ENCODE results near the gene CCDC74A. TPM values are rescaled to one million over a fixed set of nuclear protein-coding genes. Genes with fewer than 3 reads are reported as not detected.
A peak's percentile ranks its signal among the peaks of the same experiment; 100 is the strongest.
"Not testable (repeated sequence)": the region's sequence is repeated elsewhere in the genome, so short reads cannot be mapped to it uniquely, and the experiment has no call there.

Gene CCDC74A
- total and polyA plus RNA-seq, 9 of the 15 experiments (the other 6 are each of a cell fraction or from before 2014, with no cell fraction given), result 1.1 to 38.1 (median 9.6) TPM

DNA sequence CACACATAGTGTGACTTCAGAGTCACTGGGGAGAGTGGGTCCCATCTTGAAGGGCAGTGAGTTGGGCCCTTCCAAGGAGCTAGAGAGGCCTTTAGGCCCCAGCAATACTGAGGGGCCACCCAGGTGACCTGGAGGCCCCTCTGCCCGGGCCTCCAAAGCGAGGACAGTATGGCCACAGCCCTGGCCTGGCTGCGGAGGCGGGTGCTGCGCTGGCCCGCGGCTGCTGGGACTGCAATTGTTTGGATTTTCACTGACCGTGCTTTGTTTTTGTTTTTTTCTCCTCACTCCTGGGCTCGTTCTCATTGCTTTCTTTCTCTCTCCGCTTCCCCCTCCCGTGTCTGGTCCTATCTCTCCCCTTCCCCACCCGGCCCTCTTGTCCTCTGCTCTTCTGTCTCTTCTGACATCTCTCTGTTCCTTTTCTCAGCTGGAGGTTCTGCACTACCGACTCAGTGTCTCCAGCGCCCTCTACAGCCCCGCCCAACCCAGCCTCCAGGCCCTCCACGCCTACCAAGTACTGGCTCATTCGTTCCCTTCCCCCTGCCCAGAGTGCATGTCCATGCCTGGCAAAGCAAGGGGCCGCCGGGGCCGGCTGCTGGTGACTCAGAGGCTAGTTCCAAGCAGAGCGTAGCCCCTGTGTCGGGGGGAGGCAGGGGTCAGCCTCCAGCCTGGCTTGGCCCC, 16.3 kb upstream of the CCDC74A start:
- H3K79me2 ChIP-seq (ENCODE audit: control insufficient read depth, insufficient read depth, low read length); CTCF ChIA-PET (ENCODE audit: low intra/inter-chr PET ratio); H3K4me1 ChIP-seq (replicated peaks in 1 of 2; ENCODE audit: control insufficient read depth in 2 of 2, insufficient read depth in 2 of 2, low read length in 2 of 2); H3K27ac ChIP-seq (ENCODE audit: extremely low read depth, low read depth, low read length); H4K20me1 ChIP-seq (replicated peaks; ENCODE audit: control insufficient read depth, insufficient read depth, low read length); DNase-seq (ENCODE audit: extremely low read depth in 1 of 4, low spot score in 3 of 4); H3K4me2 ChIP-seq (ENCODE audit: insufficient read depth, low read length); H3K4me3 ChIP-seq; intact Hi-C loops (cut with micrococcal nuclease); H3K9ac ChIP-seq (ENCODE audit: insufficient read depth in 1 of 2, low read depth in 2 of 2, low read length in 2 of 2); H3K27me3 ChIP-seq (ENCODE audit: control insufficient read depth in 2 of 2, insufficient read depth in 2 of 2, low read length in 2 of 2); H3K9me1 ChIP-seq (ENCODE audit: control insufficient read depth, insufficient read depth, low read length); H3K9me3 ChIP-seq (replicated peaks; ENCODE audit: control insufficient read depth, insufficient read depth, low read depth, low read length); BruUV-seq (replicated peaks); H2AFZ ChIP-seq (ENCODE audit: low read depth, low read length): not testable (repeated sequence)
- in situ Hi-C loops (cut with MboI), result loop anchor here (25.0 kb wide), 1 partner anchor 1174 kb away; the partner anchor contains the start of gene IMP4
- WGBS (ENCODE audit: insufficient coverage, low coverage, missing lambda C conversion rate), result 93% methylated on average over 6 of the region's 22 CpGs
- peaks cover 54% of the 10 kb centered on the region; the same call in 2 of the 3 replicates for H3K36me3 ChIP-seq (ENCODE audit: control insufficient read depth, insufficient read depth, low read length)
- POLR2A ChIA-PET, result interaction anchor here (0.6 kb wide), 1 partner anchor 474 kb away, joined by 3 read pairs; no protein-coding TSS in a partner anchor
- FAIRE-seq, result peak; percentile 73
- ATAC-seq, result peak; percentile 78

DNA sequence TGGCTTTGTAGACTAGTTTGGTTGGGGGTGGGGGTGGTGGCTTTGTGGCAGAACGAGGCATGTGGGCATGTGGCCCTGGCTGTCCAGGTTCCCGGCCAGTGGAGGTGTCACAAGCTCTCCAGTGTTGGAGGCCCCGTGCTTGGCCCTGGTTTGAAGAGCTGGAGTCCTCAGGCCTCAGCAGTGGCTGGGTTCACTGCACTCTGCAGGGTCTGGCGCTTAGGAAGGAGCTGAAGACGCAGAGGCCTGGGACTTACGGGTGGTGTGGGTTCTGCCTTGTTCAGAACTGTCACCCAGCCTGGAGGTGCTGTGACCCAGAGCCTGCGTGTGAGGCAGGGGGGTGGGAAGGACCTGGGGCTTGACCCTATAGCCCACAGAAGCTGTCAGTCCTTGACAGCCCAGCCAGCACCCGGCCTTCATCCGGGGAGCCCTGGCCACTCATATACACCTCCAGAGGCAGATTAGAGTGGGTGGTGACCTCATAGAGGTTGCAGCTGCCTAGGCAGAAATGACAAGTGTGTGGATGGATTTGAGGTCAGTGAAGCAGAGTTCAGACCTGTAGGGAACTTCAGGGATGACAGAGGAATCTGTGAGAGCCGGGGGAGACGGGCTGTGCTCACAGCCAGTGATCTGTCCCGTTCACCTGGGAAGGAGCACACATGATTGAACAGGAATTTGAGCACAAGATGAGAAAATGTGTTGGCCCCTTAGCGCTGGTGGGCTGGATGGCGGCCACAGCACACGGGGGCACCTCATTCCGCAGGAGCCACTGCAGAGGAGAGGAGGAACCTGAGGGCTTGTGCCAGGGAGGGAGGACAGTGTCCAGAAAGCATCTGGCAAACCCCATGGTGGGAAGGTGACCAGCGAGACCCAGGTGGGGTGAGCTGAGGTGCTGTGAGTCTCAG, 15.5 kb upstream of the CCDC74A start:
- DNase-seq (ENCODE audit: extremely low read depth in 1 of 4, low spot score in 3 of 4); H3K9me1 ChIP-seq (ENCODE audit: control insufficient read depth, insufficient read depth, low read length); H3K4me2 ChIP-seq (ENCODE audit: insufficient read depth, low read length); H4K20me1 ChIP-seq (replicated peaks; ENCODE audit: control insufficient read depth, insufficient read depth, low read length); H3K79me2 ChIP-seq (ENCODE audit: control insufficient read depth, insufficient read depth, low read length); intact Hi-C loops (cut with micrococcal nuclease); H3K27ac ChIP-seq (ENCODE audit: extremely low read depth, low read depth, low read length); CTCF ChIA-PET (ENCODE audit: low intra/inter-chr PET ratio); H3K9ac ChIP-seq (ENCODE audit: insufficient read depth in 1 of 2, low read depth in 2 of 2, low read length in 2 of 2); H2AFZ ChIP-seq (ENCODE audit: low read depth, low read length); ATAC-seq; H3K4me3 ChIP-seq; H3K27me3 ChIP-seq (ENCODE audit: control insufficient read depth in 2 of 2, insufficient read depth in 2 of 2, low read length in 2 of 2); H3K9me3 ChIP-seq (replicated peaks; ENCODE audit: control insufficient read depth, insufficient read depth, low read depth, low read length): not testable (repeated sequence)
- TSS peak; percentile 23 for BruUV-seq (replicated peaks)
- peaks cover 0 to 16% of the 10 kb centered on the region in 2 experiments; a peak in 2 of 5 replicates for H3K4me1 ChIP-seq (replicated peaks in 1 of 2; ENCODE audit: control insufficient read depth in 2 of 2, insufficient read depth in 2 of 2, low read length in 2 of 2)
- in situ Hi-C loops (cut with MboI), result loop anchor here (25.0 kb wide), 1 partner anchor 1175 kb away; the partner anchor contains the start of gene IMP4
- POLR2A ChIA-PET, result interaction anchor here (0.6 kb wide), 1 partner anchor 475 kb away, joined by 3 read pairs; no protein-coding TSS in a partner anchor
- peaks cover 49% of the 10 kb centered on the region; the same call in 2 of the 3 replicates for H3K36me3 ChIP-seq (ENCODE audit: control insufficient read depth, insufficient read depth, low read length)
- WGBS (ENCODE audit: insufficient coverage, low coverage, missing lambda C conversion rate), result 94% methylated on average over 10 of the region's 17 CpGs
- FAIRE-seq, result peak; percentile 44

Data from K562 (cell line).